Dedifferentiated amniotic fluid mesenchymal stem cell (primary cell): ENCODE measurements around the gene TSHZ1.

Source experiments
- DNase-seq: peaks from one replicate; pipeline ENCODE4 v3.0.0-alpha.2; 2016; ENCODE audit errors: extremely low spot score

TSHZ1 gene

GRCh38 chr18:75220551-75221355 lies 10.2 kb downstream of the TSHZ1 start:
- no peak for DNase-seq

GRCh38 chr18:75221397-75221796 lies 10.8 kb downstream of the TSHZ1 start:
- DNase-seq, result no peak

GRCh38 chr18:75221897-75222296 lies 11.3 kb downstream of the TSHZ1 start:
- no peak for DNase-seq

- no peak for DNase-seq
These were observed 11.8 kb downstream of the TSHZ1 start for GRCh38 chr18:75222407-75222806.

- DNase-seq, result no peak
These were observed 13.2 kb downstream of the TSHZ1 start for GRCh38 chr18:75223687-75224347.

GRCh38 chr18:75226286-75226955 lies 15.8 kb downstream of the TSHZ1 start:
- DNase-seq, result no peak

- DNase-seq, result no peak
These were observed 16.3 kb downstream of the TSHZ1 start for GRCh38 chr18:75226956-75227316.

GRCh38 chr18:75227535-75228296 lies 17.1 kb downstream of the TSHZ1 start:
- DNase-seq, result no peak

- no peak for DNase-seq
These were observed 18.4 kb downstream of the TSHZ1 start for GRCh38 chr18:75228967-75229366.

GRCh38 chr18:75229437-75229836 lies 18.8 kb downstream of the TSHZ1 start:
- DNase-seq, result no peak

- no peak for DNase-seq
These were observed 19.8 kb downstream of the TSHZ1 start for GRCh38 chr18:75230163-75231052.

GRCh38 chr18:75231053-75231406 lies 20.4 kb downstream of the TSHZ1 start:
- no peak for DNase-seq

GRCh38 chr18:75234901-75235300 lies 24.3 kb downstream of the TSHZ1 start:
- no peak for DNase-seq

GRCh38 chr18:75235896-75236295 lies 25.3 kb downstream of the TSHZ1 start:
- DNase-seq, result no peak

GRCh38 chr18:75238100-75238499 lies 27.5 kb downstream of the TSHZ1 start:
- DNase-seq, result no peak

- no peak for DNase-seq
These were observed 28.2 kb downstream of the TSHZ1 start for GRCh38 chr18:75238786-75239185.

- no peak for DNase-seq
These were observed 29.8 kb downstream of the TSHZ1 start for GRCh38 chr18:75240433-75240832.

- no peak for DNase-seq
These were observed 31.1 kb downstream of the TSHZ1 start for GRCh38 chr18:75241705-75242104.

- no peak for DNase-seq
These were observed 34.0 kb downstream of the TSHZ1 start for GRCh38 chr18:75244351-75245313.
